NCI-H510A treated with DMSO at 0.1 percent for 48 hours (cell line): ENCODE measurements around the gene RAB39A.
A peak's percentile ranks its signal among the peaks of the same experiment; 100 is the strongest.
"Not testable (repeated sequence)": the region's sequence is repeated elsewhere in the genome, so short reads cannot be mapped to it uniquely, and the experiment has no call there.

Experiments used
- DNase-seq: peaks from one replicate; lab custom pipeline; 2025; lab: John Stamatoyannopoulos, UW

RAB39A gene, protein sequence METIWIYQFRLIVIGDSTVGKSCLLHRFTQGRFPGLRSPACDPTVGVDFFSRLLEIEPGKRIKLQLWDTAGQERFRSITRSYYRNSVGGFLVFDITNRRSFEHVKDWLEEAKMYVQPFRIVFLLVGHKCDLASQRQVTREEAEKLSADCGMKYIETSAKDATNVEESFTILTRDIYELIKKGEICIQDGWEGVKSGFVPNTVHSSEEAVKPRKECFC

DNA sequence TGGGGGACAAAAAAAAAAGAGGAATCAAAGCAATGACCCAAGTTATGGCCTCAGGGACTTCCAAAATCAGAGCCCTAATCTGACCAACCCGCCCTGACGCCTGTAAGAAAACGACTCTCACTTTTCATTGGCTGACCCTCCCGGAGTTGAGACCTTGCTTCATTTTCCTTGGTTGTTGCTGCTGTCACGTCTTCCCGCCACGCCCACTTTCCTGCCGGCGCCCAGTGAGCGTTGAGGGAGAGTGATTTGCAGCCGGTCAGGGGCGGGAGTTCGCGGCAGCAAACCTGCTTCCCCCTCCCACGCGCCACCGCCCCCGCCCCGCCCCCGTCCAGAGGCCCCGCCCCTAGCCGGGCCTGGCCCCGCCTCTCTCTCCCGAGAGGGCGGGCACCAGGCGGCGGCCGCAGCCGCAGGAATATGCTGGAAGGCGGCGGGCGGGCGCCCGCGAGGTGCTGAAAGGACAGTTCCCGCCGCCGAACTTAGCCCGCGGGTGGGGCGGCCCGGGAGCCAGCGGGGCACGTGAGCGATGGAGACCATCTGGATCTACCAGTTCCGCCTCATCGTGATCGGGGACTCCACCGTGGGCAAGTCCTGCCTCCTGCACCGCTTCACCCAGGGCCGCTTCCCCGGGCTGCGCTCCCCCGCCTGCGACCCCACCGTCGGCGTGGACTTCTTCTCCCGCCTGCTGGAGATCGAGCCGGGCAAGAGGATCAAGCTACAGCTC is at the start of gene RAB39A:
TSS of gene RAB39A (plus strand) at position 403 of the 721 bp plus-strand sequence. CDS start at position 524, 121 bp downstream.
- peak; percentile 98 for DNase-seq

GRCh38 chr11:107881471-107881870 is 46.8 kb upstream of the RAB39A start:
- not testable (repeated sequence) for DNase-seq

GRCh38 chr11:107882095-107882820 is 46.0 kb upstream of the RAB39A start:
- DNase-seq = no peak

DNA sequence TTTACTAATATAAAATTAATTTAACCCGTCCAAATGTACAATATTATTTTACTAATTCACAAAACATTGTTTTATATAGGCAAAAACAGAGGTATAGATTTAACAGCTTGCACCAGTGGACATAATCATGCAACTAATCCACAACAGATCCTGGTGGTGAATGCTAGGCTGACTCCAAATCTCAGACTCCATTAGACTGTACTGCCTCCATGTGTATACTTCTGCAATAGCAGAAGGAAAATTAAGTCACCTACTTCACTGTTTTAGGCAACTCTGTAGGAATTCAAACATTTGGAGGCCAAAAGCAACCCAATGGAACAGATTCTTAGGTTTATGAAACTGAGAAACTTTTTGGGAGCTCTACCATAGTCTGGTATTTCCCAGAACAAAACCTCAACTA is 30.0 kb upstream of the RAB39A start:
- DNase-seq = no peak

DNA sequence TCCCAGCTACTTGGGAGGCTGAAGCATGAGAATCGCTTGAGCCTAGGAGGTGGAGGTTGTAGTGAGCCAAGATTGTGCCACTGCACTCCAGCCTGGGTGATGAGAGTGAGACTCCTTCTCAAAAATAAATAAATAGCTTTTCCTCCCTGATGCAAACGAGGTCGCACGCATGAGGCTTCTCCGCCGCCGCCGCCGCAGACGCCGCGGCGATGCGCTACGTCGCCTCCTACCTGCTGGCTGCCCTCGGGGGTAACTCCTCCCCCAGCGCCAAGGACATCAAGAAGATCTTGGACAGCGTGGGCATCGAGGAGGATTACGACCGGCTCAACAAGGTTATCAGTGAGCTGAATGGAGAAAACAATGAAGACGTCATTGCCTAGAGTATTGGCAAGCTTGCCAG is 20.0 kb upstream of the RAB39A start:
- DNase-seq = peak; percentile 71

DNA sequence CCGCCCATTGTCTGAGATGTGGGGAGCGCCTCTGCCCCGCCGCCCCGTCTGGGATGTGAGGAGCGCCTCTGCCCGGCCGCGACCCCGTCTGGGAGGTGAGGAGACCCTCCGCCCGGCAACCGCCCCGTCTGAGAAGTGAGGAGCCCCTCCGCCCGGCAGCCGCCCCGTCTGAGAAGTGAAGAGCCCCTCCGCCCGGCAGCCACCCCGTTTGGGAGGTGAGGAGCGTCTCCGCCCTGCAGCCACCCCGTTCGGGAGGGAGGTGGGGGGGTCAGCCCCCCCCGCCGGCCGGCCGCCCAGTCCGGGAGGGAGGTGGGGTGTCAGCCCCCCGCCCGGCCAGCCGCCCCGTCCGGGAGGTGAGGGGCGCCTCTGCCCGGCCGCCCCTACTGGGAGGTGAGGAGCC is 15.8 kb upstream of the RAB39A start:
- not testable (repeated sequence) for DNase-seq

DNA sequence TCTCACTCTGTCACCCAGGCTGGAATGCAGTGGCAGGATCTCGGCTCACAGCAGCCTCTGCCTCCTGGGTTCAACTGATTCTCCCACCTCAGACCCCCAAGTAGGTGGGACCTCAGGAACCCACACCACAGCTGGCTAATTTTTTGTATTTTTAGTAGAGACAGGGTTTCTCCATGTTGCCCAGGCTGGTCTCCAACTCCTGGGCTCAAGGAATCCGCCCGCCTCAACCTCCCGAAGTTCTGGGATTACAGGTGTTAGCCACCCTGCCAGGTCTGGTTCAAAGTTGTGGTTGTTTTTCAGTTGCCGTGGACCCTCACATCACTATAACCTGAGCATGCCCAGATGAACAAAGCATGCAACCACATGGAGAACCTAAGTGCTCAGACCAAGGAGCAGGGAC is 13.0 kb upstream of the RAB39A start:
- DNase-seq = no peak

DNA sequence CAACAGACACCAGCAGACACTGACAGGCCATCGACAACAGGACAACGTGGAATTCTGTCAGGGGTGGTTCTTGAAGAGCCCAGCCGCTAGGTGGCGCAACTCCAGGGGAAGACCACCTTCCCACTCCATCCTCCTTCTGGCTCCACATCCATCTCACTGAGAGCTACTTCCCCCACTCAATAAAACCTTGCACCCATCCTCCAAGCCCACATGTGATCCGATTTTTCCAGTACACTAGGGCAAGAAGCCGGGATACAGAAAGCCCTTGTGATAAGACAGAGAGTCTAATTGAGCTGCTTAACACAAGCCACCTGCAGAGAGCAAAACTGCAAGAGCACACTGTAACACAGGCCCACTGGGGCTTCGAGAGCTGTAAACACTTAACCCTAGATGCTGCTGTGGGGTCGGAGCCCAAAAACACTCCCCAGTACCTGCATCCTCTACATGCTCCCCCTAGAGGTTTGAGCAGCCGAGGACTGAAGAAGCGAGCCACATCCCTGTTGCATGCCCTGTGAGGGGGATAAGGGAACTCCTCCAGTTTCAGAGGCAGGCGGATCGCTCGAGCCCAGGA is 11.5 kb upstream of the RAB39A start:
- no peak for DNase-seq

DNA sequence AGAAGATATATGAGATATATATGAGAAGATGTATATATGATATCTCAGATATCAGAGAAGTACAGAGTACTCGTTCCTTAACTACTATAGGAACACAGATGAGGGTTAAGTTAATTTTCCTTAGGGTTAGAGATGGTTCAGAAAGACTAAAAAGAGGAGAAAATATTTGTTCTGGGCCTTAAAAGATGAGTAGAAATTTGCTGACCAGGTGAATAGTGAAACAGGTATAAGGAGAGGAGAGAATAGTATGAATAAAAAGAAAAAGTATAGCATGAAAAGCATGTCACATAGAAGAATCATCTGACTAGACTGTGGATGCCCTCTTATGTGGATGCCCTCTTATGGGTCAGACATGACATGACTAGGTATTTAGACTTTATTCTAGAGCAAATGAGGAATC is 6.3 kb upstream of the RAB39A start:
- no peak for DNase-seq

GRCh38 chr11:107923519-107923918 is 4.7 kb upstream of the RAB39A start:
- not testable (repeated sequence) for DNase-seq

DNA sequence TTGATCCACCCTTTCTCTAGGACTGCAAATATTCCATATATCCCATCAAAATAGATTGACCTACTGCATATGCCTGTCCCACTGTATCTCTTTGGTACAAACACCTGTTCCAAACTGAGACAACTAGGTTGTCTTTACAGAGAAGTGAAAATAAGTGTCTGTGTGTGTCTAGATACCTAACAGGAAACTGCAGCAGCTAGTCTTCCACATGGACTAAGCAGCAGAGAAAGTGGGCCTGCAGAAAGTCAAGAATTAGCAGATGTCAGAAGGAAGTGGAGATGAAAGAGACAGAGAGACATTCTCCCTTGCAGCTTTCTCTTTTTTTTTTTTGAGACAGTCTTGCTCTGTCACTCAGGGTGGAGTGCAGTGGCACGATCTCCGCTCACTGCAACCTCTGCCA is 3.9 kb upstream of the RAB39A start:
- DNase-seq = no peak

DNA sequence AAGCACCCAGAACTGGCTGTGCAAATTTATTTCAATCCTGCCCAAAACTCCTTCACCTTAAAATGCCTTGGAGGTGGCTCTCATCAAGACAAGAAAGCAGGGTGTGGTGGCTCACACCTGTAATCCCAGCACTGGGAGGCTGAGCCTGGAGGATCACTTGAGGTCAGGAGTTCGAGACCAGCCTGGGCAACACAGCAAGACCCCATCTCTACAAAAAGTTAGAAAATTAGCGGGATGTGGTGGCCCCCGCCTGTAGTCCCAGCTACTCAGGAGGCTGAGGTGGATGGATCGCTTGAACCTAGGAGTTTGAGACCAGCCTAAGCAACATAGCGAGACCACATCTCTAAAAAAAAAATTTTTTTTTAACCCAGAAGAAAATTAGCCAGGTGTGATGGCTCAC is 689 bp upstream of the RAB39A start:
- DNase-seq = no peak

GRCh38 chr11:107928767-107929507 is 689 bp downstream of the RAB39A start:
- peak; percentile 62 for DNase-seq

- DNase-seq = peak; percentile 7
Observed at GRCh38 chr11:107929611-107930200, 1.5 kb downstream of the RAB39A start.

DNA sequence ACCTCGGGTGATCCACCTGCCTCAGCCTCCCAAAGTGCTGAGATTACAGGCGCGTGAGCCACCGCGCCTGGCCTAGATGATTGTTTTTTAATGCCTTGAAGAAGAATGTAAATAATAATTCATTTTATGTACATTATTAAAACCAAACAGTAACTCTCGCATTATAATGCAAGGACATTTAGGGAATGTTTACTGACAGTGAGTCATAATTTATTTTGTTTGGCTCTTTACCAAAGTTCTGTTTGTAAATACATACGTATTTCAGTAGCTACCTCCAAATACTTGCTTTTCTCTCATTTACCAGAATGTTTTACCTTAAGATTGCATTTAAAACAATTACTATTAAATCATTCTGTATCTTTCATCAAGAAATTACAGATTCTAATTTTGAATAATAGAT is 3.0 kb downstream of the RAB39A start:
- DNase-seq = no peak

- no peak for DNase-seq
Observed at GRCh38 chr11:107947904-107948303, 19.7 kb downstream of the RAB39A start.

- not testable (repeated sequence) for DNase-seq
Observed at GRCh38 chr11:107948328-107948727, 20.1 kb downstream of the RAB39A start.

DNA sequence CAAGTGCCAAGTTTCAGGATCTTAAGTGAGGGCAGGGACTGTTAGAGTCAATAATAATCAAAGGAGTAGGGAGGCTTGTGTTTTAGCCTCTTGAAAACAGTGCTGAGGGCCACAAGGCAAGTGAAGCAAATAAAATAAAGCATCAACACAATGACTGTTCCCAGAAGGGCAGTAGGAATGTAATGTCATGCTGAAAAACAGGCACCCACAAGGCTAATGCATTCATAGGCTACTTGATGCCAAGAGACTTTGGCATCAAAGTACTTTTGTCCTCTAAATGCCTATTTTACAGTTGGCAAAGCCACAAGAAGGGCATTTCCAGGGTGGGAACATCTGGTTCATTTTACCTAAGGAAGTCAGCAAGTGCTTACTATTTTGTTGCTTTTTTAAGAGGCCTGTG is 22.9 kb downstream of the RAB39A start:
- DNase-seq = no peak

DNA sequence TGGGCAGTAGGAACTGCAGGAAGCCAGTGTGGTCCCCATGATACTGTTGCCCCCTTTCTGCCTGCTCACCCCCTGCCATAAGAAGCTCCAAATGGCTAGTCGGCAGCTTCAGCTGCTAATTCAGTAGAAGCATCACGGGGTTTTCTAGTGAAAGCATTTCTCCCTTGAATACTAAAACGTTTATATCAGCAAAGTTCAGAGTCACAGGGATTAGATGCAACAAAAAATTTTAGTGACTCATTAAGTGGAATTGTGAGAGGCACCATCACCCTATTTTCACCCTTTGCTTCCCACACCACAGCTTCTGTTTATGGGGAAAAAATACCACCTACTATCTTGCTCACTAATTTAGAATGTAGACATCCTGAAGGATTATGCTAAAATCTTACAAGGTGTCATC is 25.2 kb downstream of the RAB39A start:
- no peak for DNase-seq

GRCh38 chr11:107956543-107956942 is 28.3 kb downstream of the RAB39A start:
- no peak for DNase-seq

GRCh38 chr11:107957109-107957588 is 28.9 kb downstream of the RAB39A start:
- no peak for DNase-seq
